Hindlimb muscle (tissue), 1 donor: Measurements from ENCODE around the gene GRPEL2. TPM values are rescaled to one million over a fixed set of nuclear protein-coding genes. Genes with fewer than 3 reads are reported as not detected.

Experiments used
- DNase-seq: peaks from one replicate; pipeline ENCODE4 v3.0.0-alpha.2; 2013
- polyA plus RNA-seq: library from polyadenylated mRNA; unstranded; fragments of 120-200 nt; gene quantifications from one replicate; pipeline ENCODE4 v1.2.1, GENCODE V29; 2013; ENCODE audit not compliant: insufficient read length

GRPEL2 gene
- polyA plus RNA-seq, 1 donor, result 16.0 TPM

DNA sequence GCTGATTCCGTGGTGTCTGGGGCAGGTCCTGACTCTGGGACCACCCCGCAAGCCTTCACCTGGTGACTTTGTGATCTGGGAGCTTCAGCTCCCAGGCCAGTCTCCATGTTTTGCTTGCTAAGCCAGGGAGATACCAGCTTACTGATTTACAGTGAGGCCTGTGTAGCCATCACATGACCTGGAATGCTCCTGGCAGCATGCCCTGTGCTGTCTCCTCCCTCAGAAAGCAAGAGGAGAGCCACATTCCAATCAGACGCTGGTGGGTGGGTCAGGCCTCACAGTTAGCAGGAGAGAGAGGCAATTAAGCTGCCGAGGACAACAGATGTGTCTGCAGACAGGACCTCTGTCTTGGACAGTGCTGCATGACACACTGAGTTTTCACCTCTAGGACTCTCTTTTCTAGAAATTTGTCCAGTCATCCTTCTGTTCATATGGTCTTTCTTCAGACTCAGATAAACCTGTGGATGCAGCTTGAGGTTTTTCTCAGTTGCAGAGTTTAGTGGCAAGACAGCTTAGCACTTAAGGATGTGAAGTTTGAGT lies 24.4 kb upstream of the GRPEL2 start:
- DNase-seq, result peak; percentile 57

DNA sequence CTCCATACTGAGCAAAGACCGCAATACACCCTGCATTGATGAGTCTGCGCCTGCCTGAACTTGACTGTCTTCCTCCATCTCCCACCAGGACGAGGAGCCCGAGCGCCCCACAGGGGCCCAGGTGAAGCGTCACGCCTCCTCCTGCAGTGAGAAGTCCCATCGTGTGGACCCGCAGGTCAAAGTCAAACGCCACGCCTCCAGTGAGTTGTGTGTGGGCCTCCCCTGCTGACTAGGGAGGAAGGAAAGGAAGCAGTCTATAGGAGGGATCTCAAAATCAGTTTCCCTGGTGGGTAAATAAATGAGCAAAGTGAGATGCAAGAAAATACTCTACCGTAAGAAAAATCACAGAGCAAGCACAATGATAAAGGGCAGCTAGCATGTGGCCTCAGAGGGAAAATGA lies 22.8 kb upstream of the GRPEL2 start:
- no peak for DNase-seq

DNA sequence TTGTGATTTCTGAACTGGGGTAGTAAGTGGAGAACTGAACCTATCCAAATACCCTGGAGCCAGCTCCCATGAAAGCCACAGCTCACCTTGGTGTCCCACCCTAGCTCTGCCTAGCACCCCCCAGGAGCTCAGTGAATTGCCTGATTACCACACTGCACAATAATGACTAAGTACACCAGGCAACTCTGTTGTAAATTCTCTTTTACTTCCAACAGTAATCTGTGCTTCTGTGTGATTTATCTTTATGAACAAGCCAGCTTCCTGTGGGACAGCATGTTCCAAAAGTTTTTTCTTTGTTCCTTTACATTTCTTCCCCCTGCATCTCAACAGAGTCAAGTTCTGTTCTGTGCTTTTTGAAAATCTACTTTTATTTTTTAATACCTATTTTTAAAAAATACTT lies 22.1 kb upstream of the GRPEL2 start:
- no peak for DNase-seq

DNA sequence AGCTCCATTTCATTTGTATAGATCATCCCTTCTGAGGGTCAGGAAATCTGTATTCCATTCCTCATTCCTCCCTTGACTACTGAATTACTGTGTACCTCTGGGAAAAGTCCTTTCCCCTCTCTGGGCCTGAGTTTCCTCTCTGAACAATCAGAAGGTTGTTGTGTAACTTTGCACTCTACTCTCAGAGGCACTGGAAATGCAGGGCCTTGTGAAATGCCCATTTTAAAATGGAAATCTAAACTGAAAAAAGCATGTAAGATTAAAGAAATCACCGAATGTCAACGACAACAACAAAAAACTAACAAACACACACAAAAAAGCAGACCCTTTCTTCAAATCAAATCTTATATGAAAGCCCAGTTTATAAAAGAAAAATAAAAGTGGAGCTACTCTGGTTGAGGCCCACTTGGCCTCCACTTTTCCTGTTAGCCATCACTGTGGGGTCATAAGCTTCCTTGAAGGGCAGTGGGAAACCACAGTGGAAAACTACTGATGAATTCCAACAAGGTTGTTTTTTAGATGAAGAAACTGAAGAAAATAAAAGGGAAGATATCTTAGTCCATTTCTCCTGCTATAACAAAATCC lies 21.6 kb upstream of the GRPEL2 start:
- DNase-seq, result no peak

DNA sequence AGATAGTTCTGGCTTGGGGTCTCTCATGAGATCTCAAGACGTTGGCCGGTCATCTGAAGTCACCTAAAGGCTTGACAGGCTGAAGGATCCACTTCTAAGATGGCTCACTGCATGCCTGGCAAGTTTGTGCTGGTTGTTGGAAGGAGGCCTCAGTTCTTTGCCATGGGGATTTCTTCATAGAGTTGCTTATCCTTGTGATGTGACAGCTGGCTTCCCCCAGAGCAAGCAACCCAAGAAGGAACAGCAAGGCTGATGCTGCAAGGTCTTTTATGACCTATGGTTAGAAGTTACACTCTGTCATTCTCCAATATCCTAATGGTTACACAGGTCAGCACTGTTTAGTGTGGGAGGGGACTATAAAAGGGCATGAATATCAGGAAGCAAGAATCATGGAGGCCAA lies 20.7 kb upstream of the GRPEL2 start:
- DNase-seq, result no peak

DNA sequence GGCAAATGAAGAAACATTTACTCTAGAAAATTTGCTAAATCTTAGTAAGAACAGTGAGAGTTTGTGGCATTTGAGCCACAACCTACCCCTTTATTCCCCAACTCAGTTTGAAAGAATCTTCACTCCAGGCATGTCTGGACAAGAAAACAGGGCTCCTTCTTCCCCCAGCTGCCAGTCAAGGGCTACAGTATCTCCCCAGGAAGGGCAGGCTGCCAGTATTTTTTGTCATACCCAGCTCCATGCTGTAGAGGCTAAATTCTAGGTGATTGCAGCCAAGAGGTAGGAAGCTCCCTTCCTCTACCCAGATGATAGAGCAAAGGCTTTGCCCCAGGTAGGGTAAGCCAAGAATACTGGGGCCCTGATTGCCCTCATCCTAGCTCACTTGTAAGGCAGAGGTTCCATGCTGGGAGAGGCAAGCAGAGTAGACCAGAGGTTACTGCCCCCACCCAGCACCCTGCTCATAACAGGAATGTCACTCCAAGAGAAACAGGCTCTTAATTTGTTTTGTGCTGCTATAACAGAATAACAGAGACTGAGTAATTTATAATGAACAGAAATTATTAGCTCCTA lies 20.0 kb upstream of the GRPEL2 start:
- DNase-seq, result no peak

DNA sequence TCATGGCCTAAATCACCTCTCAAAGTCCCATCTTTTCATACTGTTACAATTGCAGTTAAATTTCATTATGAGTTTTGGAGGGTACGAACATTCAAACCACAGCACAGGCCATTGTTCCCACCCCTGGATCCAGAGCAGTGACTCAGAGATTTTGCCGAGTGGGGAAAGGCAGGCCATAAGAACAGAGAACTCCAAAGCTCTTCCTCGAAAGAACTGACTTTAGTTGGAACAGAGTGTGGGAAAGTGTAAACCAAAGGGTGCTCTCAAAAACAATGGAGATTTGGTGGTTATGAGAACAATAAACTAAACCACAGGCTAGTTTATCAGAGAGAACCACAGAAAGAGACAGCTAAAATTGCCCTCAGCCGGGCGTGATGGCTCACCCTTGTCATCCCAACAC lies 19.4 kb upstream of the GRPEL2 start:
- no peak for DNase-seq

DNA sequence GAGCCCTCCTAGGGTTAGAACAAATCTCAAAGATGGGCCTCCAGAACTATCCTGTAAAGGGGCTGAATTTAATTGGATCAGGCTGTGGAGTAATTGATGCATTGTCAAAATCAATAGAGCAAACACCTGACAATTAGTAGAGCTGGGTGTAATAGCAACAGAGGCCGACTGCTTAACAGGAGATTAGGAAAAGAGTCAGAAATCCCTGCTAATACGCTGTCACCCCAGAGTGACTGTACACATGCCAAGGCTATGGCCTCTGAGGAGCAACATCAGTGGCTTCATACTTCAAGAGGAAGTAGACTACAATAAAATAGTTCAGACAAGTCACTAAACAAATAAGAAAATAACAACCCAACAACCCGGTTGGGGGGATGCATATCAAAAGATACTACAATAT lies 18.7 kb upstream of the GRPEL2 start:
- DNase-seq, result no peak

DNA sequence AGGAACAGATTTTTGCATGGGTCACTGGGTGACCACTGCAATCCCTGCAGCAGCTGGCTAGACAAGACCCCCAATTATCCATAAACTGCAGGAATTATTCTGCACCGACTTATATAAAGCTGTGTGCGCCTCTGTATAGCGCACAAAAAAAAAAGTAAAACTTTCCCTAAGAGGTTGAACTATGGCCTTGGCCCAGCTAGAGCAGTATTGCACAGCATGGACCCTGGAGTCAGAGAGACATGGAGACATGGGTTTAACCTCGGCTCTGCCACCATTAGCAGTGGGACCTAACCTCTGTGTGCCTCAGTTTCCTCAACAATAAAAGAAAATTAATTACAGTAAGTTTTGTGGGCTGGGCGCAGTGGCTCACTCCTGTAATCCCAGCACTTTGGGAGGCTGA lies 17.1 kb upstream of the GRPEL2 start:
- no peak for DNase-seq

DNA sequence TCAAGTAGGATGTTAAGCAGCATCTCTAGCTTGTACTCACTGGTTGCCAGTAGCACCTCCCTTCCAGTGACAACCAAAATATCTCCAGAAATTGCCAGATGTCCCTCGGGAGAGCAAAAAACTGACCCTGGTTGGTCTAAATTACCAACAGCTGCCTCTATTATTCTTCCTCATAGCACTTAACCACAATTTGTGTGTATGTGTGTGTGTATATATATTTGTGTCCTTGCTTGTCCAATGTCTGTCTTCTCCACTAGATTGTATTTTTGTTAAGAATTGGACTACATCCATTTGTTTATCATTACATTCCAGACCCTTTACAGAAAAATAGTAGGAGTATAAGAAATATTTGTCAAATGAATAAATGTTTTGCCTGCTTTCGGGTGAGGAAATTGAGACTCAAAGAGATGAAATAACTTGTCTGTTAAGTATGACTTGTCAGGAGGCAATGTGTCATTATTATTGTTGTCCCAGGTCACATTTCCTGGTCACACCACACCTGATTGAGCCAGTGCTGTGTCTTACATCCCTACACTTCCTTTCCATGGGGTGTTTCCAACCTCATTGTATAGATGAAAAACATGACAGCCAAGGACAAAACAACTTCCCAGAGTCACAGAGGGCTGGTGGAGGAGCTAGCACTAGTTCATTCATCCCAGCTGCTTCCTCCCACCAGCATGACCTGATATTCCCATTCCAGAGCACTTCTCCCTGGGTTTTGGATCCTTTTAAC lies 11.4 kb upstream of the GRPEL2 start:
- no peak for DNase-seq

DNA sequence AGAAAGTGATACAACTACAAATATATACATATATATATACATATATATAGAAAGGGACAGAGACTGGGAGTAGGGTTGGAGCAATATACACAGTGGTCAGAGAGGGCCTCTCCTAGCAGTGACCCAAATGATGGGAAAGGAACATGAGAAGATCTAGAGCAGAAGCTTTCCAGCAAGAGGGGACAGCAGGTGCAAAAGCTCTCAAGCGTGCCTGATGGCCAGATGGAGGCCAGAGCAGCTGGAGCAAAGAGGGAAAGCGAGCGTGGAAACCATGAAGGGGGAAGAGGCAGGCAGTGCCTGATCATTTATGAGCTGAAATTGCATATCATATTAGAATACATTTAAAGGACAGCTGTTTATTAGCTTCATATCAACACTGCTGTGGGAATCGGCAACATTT lies 7.6 kb upstream of the GRPEL2 start:
- no peak for DNase-seq

DNA sequence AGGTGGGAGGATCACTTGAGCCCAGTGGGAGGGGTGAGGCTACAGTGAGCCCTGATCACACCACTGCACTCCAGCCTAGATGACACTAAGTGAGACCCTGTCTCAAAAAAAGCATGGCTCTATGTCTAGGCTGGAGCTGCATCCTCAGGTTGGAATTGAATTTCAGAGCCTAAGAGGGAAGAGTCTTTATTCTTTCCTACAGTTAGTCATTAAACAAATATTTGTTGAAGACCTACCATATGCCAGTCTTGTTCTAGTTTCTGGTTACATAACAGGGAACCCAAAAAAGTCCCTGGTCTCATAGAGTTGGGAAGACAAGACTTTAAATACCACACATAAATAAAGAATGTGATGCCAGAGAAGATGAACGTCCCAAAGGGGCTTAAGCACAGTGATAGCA lies 6.9 kb upstream of the GRPEL2 start:
- DNase-seq, result no peak

DNA sequence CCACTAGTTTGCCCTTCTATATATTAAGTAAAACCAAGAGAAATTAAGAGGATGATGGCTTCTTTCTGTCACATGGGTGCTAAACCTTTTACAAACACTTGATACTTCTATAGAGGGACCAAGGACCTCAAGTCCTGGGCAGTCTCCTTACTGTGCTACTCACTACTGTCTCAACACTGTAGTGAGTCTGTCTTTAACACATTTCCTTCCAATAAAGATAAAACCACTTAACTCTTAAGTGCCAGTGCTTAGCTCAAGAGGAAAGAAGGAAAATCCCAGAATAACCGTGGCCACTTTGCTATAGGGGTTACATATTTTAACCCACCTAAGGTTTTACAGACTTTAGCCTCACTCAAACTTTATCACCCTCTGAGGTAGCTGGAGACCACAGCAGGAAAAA lies 4.4 kb upstream of the GRPEL2 start:
- DNase-seq, result no peak

DNA sequence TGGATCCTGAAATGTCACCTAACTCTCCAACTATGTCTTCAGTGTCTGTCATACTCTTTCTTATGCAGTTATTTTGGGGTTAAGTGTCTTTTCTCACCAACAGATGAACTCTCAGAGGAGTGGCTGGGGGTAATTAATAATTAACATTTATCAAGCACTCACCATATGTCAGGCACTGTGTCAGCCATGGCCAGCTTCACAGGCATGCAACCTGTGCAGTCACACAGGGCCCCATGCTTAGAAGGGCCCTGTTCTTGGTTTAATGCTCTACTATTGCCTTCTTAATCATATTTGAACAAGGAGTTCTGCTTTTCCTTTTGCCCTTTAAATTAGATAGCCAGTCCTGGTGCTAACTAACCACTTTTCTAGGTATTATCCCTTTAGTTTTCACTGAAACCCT lies 3.4 kb upstream of the GRPEL2 start:
- no peak for DNase-seq

DNA sequence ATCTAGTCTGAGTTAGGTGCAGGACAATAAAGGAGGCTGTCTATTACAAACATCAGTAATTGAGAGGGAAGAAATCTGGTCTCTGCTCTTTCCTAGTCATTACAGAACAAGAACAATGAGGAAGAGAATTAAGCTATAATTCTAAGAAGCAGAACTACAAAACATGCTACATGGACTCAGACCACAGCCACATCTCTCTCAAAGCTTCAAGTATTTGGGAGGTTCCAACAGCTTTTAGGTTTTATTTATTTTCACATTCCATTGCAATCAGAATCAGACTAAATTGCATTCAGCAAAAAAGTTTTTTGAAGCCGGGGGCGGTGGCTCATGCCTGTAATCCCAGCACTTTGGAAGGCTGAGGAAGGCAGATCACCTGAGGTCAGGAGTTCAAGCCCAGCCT lies 1.1 kb upstream of the GRPEL2 start:
- DNase-seq, result no peak

DNA sequence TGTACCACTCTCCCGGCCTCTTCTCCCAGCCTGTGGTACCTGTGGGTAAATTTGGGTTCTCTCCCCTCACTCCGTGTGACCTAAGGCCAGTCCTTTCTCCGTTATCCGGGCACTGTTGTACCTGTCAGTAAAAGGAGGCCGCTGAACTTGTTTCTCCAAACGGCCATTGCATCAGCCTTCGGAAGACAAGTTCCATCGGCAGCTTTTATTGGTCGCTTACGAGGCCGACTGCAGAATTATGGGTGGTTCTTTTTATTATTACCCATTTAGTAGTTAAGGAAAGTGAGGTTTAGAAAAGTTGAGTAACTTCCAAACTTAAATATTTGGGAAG lies 558 bp downstream of the GRPEL2 start:
- no peak for DNase-seq

DNA sequence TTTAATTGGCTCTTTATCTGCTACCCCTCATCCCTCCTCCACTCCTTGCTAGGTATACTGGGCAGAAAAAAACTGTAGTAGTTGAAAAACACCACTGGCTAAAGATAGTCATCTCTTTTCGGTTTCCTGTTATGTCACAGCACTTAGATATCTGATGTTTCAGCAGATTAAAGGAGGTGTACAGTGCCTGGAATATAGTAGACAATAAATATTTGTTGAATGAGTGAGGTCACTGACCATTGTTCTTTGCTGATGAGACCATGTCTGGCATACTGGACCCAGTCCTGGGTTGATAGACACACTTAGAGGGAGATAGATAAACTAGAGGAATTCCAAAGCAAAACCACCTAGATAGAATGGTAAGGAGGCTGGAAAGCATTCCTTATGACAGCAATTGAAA lies 3.2 kb downstream of the GRPEL2 start:
- no peak for DNase-seq

DNA sequence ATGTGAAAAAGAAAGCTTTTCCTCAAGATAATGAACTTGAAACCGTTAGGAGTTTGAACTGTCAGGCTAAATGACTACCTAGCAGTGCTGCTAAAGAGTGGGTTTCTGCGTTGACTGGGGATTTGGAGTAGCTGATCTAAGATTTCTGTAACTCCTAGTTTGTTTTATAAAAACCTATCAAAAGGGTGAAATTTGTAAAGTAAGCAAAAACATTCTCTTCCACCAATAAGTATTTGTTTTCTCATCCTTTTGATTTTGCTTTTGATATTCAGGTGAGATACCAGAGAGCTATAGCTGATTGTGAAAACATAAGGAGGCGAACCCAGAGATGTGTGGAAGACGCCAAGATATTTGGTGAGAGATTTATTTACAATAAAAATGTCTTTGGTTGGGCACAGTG lies 4.1 kb downstream of the GRPEL2 start:
- no peak for DNase-seq

DNA sequence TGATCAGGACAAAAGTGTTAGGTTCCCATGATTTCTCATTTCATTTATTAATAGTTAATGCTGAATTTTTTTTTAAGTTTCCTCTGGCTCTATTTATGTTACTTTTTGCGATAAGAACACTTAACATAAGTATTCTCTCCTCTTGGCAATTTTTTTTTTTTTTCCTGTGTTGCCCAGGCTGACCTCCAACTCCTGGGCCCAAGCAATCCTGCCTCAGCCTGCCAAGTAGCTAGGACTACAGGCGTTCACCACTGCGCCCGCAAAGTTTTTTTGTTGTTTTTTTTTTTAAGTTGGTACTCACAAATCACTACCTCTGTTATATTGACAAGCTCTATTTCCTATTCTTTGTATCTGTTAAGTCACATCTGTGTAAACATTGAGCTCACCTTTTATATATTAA lies 6.9 kb downstream of the GRPEL2 start:
- DNase-seq, result no peak

DNA sequence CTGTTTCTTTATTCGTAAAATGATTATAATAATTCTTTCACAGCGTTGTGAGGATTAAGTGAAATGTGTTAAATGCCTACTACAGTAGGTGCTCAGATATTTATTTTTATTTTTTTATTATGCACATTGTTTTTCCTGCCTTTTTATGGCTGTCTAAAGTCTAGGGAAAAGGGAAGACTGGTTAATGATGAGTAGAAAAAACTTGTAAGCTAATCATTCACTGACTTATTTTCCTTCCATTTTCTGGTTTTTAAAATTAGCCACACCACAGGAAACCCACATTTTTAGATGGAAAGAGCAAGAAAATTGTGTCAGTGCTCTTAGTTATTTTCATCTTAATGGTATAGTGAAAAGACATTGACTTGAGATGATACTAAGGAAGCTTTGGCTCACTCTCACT lies 8.6 kb downstream of the GRPEL2 start:
- DNase-seq, result no peak

DNA sequence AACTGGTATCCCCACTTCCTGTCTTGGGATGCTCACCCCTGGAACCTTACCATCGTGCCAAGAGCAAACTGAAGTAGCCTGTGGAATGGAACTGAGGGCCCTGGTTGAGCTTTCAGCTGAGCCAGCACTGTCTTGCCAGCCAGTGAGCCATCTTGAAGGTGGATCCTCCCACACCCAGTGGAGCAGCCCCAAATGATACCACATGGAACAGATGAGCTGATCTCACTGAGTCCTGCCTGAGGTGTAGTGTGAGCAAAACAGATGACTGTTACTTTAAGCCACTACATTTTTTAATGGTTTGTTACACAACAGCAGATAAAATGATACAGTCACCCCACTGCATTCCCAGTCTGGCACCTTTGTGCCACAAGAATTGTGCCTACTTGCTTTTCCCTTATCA lies 10.4 kb downstream of the GRPEL2 start:
- no peak for DNase-seq

DNA sequence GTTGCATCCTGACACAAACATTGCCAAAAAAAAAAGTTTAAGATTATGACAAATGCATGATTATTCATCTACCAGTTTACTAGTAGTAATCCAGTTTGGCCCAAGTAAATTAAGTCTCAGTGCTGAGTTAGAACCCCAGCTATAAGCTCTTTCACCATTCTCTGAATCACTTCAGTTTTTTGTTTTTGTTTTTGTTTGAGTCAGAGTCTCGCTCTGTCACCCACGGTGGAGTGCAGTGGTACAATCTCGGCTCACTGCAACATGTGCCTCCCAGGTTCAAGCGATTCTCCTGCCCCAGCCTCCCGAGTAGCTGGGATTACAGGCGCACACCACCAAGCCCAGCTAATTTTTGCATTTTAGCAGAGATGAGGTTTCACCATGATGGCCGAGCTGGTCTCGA lies 11.1 kb downstream of the GRPEL2 start:
- DNase-seq, result no peak

DNA sequence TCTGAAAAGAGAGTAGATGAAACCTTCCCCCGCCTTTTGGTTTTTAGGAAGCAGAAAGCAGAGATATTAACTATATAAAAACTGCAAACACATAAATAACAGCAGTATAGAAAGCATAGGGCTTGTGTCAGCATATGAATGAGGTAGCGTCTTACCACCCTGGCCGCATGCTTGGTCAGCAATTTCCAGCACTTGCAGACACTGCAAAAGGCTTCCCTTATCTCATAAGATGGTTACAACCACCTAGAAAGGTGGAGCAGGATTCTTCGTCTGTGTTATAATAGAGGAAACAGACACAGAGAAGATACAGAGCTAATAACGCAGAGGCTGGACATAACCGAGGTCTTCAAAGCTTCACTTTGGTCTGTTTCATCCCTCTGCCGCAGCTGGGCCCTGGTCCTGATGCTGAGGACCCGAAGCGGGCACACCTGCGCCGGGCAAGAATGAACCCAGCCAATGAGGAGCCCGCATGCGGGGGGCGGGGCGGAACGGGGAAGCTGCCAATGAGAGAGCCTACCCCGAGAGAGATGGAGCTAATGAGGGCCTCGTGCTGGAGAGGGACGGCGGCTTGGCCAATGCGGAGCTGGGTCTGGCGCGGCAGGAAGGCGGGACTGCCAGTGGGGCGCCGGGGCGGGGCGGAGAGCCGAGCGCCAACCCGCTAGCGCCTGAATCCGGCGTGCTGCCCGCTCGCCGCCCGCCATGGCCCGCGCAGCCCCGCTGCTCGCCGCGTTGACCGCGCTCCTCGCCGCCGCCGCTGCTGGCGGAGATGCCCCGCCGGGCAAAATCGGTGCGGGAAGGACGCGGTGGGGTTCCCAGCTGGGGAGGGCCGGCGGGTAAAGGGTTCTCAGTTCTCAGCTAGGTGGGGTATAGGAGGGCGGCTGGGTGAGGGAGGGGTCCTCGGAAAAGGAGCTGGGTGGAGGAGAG lies 12.3 kb downstream of the GRPEL2 start, which contains the start of gene PCYOX1L:
Gene PCYOX1L (plus strand): TSS at position 677 of the 924 bp plus-strand sequence. CDS start 23 bp downstream, at position 700.
- peak; percentile 91 for DNase-seq
